Measurements from ENCODE around the gene RPL15.
"Not testable (repeated sequence)": the region's sequence is repeated elsewhere in the genome, so short reads cannot be mapped to it uniquely, and the experiment has no call there.

RPL15 gene

DNA sequence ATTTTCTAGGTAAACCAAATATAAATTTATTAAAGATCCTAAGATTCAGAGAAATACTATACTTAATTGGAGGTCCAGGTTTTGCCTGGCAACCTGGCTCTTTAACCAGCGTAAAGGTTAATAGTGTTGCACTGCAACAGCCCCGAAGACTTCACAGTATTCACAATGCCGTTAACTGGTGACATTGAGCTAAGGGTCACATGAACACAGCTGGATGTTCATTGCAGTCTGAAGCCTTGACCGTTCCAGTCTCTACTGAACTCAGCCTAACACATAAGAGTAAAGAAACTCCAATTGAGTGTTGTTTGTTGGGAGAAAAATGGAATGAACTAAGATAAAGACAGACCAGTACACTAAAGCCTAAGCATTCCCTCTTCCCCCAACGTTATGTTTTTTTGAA is 27.0 kb upstream of the RPL15 start:
- Histone ChIP-seq H3K4me1 (ENCODE audit: control insufficient read depth, insufficient read depth, low read length) (peaks cover 15% of the 10 kb centered on the region), H3K9me3 (ENCODE audit: control insufficient read depth, insufficient read depth, low read depth, low read length) (no peaks in the 10 kb centered on the region), H3K9ac (ENCODE audit: low read length) (no peak overlapping the region), H3K36me3 (ENCODE audit: control insufficient read depth, insufficient read depth, low read length) (peaks cover 33% of the 10 kb centered on the region), H3K27me3 (ENCODE audit: control insufficient read depth, insufficient read depth, low read length) (no peaks in the 10 kb centered on the region), H3K4me3 (ENCODE audit: low read depth, low read length) (no peak overlapping the region), H3K27ac (ENCODE audit: low read depth, low read length) (no peak overlapping the region)

DNA sequence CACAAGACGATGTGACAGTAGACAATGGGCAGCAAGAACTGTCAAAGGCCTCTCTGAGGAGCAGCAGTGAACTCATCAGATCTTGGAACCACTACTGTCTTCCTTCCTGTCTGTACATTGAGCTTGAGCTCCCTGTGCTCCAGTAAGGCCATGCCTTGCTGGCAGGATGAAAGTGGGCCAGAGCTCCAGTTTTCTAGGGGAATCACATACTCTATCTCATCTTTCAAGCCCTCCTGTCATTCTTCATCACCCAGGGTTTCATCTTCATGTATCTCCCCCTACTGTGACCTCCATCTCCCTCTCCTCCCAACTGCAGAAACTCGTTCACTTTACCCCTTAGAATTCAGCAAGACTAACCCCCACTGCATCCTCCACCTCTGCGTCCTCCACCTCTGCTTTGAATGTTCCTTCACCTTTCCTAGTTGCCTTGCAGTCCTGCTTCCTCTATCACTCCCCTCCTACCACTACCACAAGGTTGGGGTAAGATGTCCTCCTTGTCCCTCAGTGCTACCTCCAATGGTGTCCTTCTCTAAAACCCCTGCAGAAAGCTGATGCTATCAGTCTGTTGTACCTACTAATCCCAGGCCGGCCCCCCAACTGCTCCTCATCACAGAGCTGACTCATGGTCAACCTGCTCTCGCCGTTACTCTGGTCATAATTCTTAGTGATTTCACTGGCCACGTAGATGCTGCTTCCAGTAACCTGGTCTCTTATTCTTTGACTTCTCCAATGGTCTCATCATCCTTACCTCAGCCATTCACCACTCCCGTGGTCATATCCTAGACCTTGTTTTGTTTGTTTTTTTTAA is 22.5 kb upstream of the RPL15 start:
- Histone ChIP-seq H3K36me3 (ENCODE audit: control insufficient read depth, insufficient read depth, low read length) (peaks cover 62% of the 10 kb centered on the region), H3K4me3 (ENCODE audit: low read depth, low read length) (no peak overlapping the region), H3K9ac (ENCODE audit: low read length) (no peak overlapping the region), H3K9me3 (ENCODE audit: control insufficient read depth, insufficient read depth, low read depth, low read length) (peaks cover 8% of the 10 kb centered on the region), H3K4me1 (ENCODE audit: control insufficient read depth, insufficient read depth, low read length) (peaks cover 15% of the 10 kb centered on the region), H3K27me3 (ENCODE audit: control insufficient read depth, insufficient read depth, low read length) (no peaks in the 10 kb centered on the region), H3K27ac (ENCODE audit: low read depth, low read length) (no peak overlapping the region)

DNA sequence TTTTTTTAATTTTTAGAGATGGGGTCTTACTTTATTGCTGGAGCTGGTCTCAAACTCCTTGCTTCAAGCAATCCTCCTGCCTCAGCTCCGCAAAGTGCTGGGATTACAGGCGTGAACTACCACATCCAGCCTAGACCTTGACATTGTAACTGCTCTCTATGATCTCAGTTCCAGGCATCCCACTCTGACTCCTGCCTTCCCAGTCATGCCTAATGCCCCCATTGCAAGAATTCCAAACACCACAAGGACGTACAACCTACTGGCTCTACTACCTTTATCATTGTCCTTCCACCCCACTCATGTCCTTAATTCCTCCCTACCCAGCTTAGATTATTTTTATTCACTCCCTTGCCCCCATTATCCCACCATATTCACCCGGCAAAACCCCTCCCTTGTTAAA is 21.8 kb upstream of the RPL15 start:
- H3K36me3 ChIP-seq (ENCODE audit: control insufficient read depth, insufficient read depth, low read length) = peaks cover 66% of the 10 kb centered on the region
- no peak overlapping the region for H3K4me3 ChIP-seq (ENCODE audit: low read depth, low read length)
- no peaks in the 10 kb centered on the region for H3K27me3 ChIP-seq (ENCODE audit: control insufficient read depth, insufficient read depth, low read length)
- H3K9ac ChIP-seq (ENCODE audit: low read length) = no peak overlapping the region
- no peak overlapping the region for H3K27ac ChIP-seq (ENCODE audit: low read depth, low read length)
- peaks cover 15% of the 10 kb centered on the region for H3K4me1 ChIP-seq (ENCODE audit: control insufficient read depth, insufficient read depth, low read length)
- H3K9me3 ChIP-seq (ENCODE audit: control insufficient read depth, insufficient read depth, low read depth, low read length) = peaks cover 8% of the 10 kb centered on the region

DNA sequence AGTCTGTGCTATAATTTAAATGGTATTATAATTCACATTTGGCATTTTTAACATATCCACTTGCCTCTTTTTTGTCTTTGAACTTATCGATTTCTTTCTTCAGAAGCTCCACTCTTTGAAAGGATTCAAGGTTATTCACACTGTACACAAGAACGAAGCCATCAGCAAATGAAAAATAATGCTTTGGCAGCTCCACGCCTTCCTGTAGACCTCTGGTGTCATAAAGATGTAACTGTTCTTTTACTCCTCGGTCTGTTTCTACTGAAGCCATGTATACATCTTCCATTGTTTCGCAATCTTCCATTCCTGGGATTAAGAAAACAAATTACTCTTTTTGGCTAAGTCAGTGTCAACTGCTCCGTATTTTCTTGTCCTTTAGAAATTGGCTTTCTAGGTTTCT is 16.2 kb upstream of the RPL15 start:
- peaks cover 60% of the 10 kb centered on the region for H3K36me3 ChIP-seq (ENCODE audit: control insufficient read depth, insufficient read depth, low read length)

DNA sequence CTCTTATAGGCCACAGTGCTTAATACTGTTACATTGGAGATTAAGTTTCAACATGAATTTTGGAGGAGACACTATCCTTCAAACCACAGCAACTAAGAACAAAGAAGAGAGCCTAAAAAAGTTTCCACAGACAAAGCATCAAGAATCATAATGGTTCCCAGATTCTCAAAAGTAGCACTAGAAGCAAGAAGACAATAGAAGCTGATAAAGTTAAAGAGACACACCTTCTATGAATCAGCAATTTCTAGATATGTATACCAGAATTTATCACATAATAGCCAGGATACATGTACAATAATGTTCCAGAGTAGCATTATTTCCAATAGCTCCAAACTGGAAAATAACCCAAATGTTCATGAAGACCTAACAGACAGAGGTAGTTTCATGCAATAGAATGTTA is 12.4 kb upstream of the RPL15 start:
- Histone ChIP-seq H3K4me1 (ENCODE audit: control insufficient read depth, insufficient read depth, low read length) (no peaks in the 10 kb centered on the region), H3K36me3 (ENCODE audit: control insufficient read depth, insufficient read depth, low read length) (peaks cover 47% of the 10 kb centered on the region)

More for the DNA sequence above, 16.2 kb upstream of the RPL15 start:
- no peak overlapping the region for H3K4me3 ChIP-seq (ENCODE audit: low read depth, low read length)
- H3K9me3 ChIP-seq (ENCODE audit: control insufficient read depth, insufficient read depth, low read depth, low read length) = peaks cover 10% of the 10 kb centered on the region
- H3K27me3 ChIP-seq (ENCODE audit: control insufficient read depth, insufficient read depth, low read length) = no peaks in the 10 kb centered on the region
- no peaks in the 10 kb centered on the region for H3K4me1 ChIP-seq (ENCODE audit: control insufficient read depth, insufficient read depth, low read length)
- no peak overlapping the region for H3K27ac ChIP-seq (ENCODE audit: low read depth, low read length)
- H3K9ac ChIP-seq (ENCODE audit: low read length) = no peak overlapping the region

DNA sequence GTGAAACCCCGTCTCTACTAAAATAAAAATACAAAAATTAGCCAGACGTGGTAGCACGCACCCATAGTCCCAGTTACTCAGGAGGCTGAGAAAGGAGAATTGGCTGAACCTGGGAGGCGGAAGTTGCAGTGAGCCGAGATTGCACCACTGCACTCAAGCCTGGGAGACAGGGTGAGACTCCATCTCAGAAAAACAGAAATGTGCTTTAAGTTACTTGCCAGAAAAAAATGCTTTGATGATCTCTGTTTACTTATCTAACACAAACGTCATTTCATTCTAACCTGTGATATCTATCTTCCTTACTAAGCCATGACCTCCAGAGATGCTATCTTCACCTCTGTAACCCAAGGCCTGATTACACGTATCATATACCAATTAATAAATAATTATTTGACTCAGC is 7.6 kb upstream of the RPL15 start:
- Histone ChIP-seq H3K9ac (ENCODE audit: low read length) (no peak overlapping the region), H3K27me3 (ENCODE audit: control insufficient read depth, insufficient read depth, low read length) (no peaks in the 10 kb centered on the region), H3K9me3 (ENCODE audit: control insufficient read depth, insufficient read depth, low read depth, low read length) (no peaks in the 10 kb centered on the region), H3K27ac (ENCODE audit: low read depth, low read length) (no peak overlapping the region), H3K4me3 (ENCODE audit: low read depth, low read length) (no peak overlapping the region), H3K36me3 (ENCODE audit: control insufficient read depth, insufficient read depth, low read length) (peaks cover 34% of the 10 kb centered on the region), H3K4me1 (ENCODE audit: control insufficient read depth, insufficient read depth, low read length) (no peaks in the 10 kb centered on the region)

More for the DNA sequence above, 12.4 kb upstream of the RPL15 start:
- no peak overlapping the region for H3K4me3 ChIP-seq (ENCODE audit: low read depth, low read length)
- H3K9me3 ChIP-seq (ENCODE audit: control insufficient read depth, insufficient read depth, low read depth, low read length) = 0 out of 2 replicates have a peak, but pooled peaks cover 2% of the 10 kb centered on the region
- H3K9ac ChIP-seq (ENCODE audit: low read length) = no peak overlapping the region
- H3K27me3 ChIP-seq (ENCODE audit: control insufficient read depth, insufficient read depth, low read length) = no peaks in the 10 kb centered on the region
- H3K27ac ChIP-seq (ENCODE audit: low read depth, low read length) = no peak overlapping the region

DNA sequence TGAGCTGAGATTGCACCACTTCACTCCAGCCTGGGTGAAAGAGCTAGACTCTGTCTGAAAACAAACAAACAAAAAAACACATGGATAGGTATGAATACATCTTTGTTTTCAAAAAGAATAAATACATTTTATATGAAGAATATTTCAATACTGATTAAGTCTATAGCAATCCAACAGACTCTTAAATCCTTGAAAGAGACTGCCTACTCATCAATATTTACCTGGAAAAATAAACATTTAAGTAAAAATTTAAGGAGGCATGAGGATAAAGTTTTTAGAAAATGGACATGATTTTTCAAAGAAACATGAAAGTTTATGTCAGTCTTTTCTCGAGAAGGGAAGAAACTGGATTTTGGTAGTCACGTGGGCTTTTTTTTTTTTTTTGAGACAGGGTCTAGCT is 5.5 kb upstream of the RPL15 start:
- Histone ChIP-seq H3K27ac (ENCODE audit: low read depth, low read length) (no peak overlapping the region), H3K4me1 (ENCODE audit: control insufficient read depth, insufficient read depth, low read length) (peaks cover 11% of the 10 kb centered on the region), H3K27me3 (ENCODE audit: control insufficient read depth, insufficient read depth, low read length) (no peaks in the 10 kb centered on the region), H3K9ac (ENCODE audit: low read length) (no peak overlapping the region), H3K36me3 (ENCODE audit: control insufficient read depth, insufficient read depth, low read length) (peaks cover 22% of the 10 kb centered on the region), H3K9me3 (ENCODE audit: control insufficient read depth, insufficient read depth, low read depth, low read length) (no peaks in the 10 kb centered on the region), H3K4me3 (ENCODE audit: low read depth, low read length) (no peak overlapping the region)

DNA sequence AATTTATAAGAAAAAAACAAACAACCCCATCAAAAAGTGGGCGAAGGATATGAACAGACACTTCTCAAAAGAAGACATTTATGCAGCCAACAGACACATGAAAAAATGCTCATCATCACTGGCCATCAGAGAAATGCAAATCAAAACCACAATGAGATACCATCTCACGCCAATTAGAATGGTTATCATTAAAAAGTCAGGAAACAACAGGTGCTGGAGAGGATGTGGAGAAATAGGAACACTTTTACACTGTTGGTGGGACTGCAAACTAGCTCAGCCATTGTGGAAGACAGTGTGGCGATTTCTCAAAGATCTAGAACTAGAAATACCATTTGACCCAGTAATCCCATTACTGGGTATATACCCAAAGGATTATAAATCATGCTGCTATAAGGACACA is 4.6 kb upstream of the RPL15 start:
- not testable (repeated sequence) for H3K4me3 ChIP-seq (ENCODE audit: low read depth, low read length); H3K9ac ChIP-seq (ENCODE audit: low read length); H3K27ac ChIP-seq (ENCODE audit: low read depth, low read length); H3K27me3 ChIP-seq (ENCODE audit: control insufficient read depth, insufficient read depth, low read length); H3K9me3 ChIP-seq (ENCODE audit: control insufficient read depth, insufficient read depth, low read depth, low read length)
- peaks cover 22% of the 10 kb centered on the region for H3K36me3 ChIP-seq (ENCODE audit: control insufficient read depth, insufficient read depth, low read length)
- H3K4me1 ChIP-seq (ENCODE audit: control insufficient read depth, insufficient read depth, low read length) = peaks cover 11% of the 10 kb centered on the region

DNA sequence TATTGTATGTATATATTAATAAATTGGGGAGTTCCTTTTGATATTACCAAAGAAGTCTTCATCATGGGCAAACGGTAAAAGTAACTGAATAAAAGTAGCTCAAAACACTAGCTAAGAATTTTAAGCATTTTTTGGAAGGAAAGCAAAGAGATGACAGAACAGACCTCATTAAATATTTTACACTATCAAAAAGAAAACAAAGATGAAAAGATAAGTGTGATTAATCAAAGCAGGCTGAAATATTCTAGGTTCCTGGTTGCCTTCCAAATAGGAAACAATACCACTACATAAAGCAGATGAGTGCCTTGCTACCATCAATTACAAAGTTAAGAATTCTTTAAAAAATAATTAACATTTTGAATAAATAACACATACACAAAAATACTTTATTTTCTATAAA is 3.8 kb upstream of the RPL15 start:
- Histone ChIP-seq H3K27me3 (ENCODE audit: control insufficient read depth, insufficient read depth, low read length) (no peaks in the 10 kb centered on the region), H3K36me3 (ENCODE audit: control insufficient read depth, insufficient read depth, low read length) (peaks cover 24% of the 10 kb centered on the region), H3K27ac (ENCODE audit: low read depth, low read length) (no peak overlapping the region), H3K9ac (ENCODE audit: low read length) (no peak overlapping the region), H3K4me1 (ENCODE audit: control insufficient read depth, insufficient read depth, low read length) (peaks cover 11% of the 10 kb centered on the region), H3K9me3 (ENCODE audit: control insufficient read depth, insufficient read depth, low read depth, low read length) (no peaks in the 10 kb centered on the region), H3K4me3 (ENCODE audit: low read depth, low read length) (no peak overlapping the region)

DNA sequence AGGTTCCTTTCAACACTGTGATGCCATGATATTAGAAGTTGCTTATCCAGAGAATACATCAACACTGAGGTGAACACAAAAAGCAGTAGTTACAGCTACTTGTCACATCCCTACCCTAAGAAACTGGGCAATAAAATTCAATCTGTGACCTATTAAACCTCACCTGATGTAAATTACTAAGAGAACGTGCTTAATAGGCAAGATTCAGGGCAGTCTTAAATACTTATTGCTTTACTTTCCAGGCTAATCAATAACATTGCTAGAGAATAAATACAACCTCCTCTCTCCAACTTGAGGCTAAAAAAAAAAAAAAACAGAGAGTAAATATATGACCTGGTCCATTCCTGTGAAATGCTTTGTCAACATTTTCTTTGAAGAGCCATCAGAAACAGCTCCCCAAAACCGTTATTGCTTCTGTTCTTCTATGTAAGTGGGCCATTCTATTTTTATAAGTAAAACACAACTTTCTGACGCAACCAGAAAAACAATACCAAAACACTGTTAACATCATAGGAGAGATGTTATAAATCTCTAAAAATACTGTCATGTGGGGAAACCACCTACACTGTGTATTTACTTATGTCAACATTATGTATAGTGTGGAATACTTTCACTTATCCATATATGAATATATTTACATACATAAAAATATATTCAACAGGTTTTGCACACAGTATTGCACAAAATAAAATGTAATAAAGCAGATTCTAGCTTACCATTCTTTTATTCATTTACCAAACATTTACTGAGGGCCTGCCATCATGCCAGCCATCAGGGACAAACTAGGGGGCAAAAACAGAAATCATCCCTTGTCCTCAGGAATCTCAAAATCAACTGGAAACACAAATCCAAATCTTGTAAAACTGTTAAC is 2.8 kb upstream of the RPL15 start:
- Histone ChIP-seq H3K4me1 (ENCODE audit: control insufficient read depth, insufficient read depth, low read length) (peaks cover 11% of the 10 kb centered on the region), H3K9ac (ENCODE audit: low read length) (no peak overlapping the region), H3K9me3 (ENCODE audit: control insufficient read depth, insufficient read depth, low read depth, low read length) (no peaks in the 10 kb centered on the region), H3K27ac (ENCODE audit: low read depth, low read length) (no peak overlapping the region), H3K4me3 (ENCODE audit: low read depth, low read length) (no peak overlapping the region), H3K27me3 (ENCODE audit: control insufficient read depth, insufficient read depth, low read length) (no peaks in the 10 kb centered on the region), H3K36me3 (ENCODE audit: control insufficient read depth, insufficient read depth, low read length) (peaks cover 28% of the 10 kb centered on the region)

DNA sequence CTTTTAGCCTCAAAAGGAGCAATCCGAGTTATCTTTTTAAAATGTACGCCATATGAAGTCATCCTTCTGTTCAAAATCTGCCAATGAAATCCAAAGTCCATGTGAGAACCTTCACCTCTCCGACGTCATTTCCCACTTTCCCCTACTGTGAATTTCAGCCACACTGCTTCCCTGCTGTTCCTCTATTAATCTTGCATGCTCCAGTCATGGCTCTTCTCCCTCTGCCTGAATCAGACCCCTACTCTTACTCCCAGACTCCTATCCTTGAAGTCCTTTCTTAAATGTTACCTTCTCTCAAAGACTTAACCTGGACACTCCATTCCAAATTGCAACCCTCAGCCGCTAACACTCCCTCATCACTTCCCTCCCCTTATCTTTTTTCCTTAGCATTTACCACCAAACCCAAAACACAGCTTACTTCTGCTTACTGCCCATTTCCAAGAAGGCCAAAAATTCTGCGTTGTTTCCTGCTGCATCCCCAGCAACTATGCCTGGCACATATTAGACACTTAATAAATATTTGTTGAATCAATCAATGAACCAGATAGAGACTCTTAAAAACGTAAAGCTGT is 1.3 kb upstream of the RPL15 start:
- H3K9me3 ChIP-seq (ENCODE audit: control insufficient read depth, insufficient read depth, low read depth, low read length) = no peaks in the 10 kb centered on the region
- H3K4me1 ChIP-seq (ENCODE audit: control insufficient read depth, insufficient read depth, low read length) = peaks cover 11% of the 10 kb centered on the region
- H3K9ac ChIP-seq (ENCODE audit: low read length) = peak overlapping the region; percentile 97
- H3K36me3 ChIP-seq (ENCODE audit: control insufficient read depth, insufficient read depth, low read length) = peaks cover 31% of the 10 kb centered on the region
- H3K4me3 ChIP-seq (ENCODE audit: low read depth, low read length) = peak overlapping the region; percentile 90
- H3K27ac ChIP-seq (ENCODE audit: low read depth, low read length) = no peak overlapping the region
- no peaks in the 10 kb centered on the region for H3K27me3 ChIP-seq (ENCODE audit: control insufficient read depth, insufficient read depth, low read length)
